Astrocyte of the spinal cord (primary cell): ENCODE measurements around the gene RNF11.
A peak's percentile ranks its signal among the peaks of the same experiment; 100 is the strongest.

ENCODE experiments used
- DNase-seq: peaks from one replicate; pipeline ENCODE4 v3.0.0; 2011; ENCODE audit warnings: low read depth, low spot score
- H3K4me3 ChIP-seq: 2 replicates; pipeline ENCODE4 v1.5.1; 2011; ENCODE audit warnings: low read depth, mild to moderate bottlenecking, low read length, moderate library complexity
- CTCF ChIP-seq: IDR thresholded peaks from 2 replicates; pipeline ENCODE4 v1.5.1; 2012; ENCODE audit warnings: low read depth, mild to moderate bottlenecking, low read length, inconsistent platforms
- in situ Hi-C: cut with HindIII; loops from 2 replicates; pipeline ENCODE4 v1.10.0; 2017; ENCODE audit warnings: low sequenced_read_pairs

Gene RNF11

GRCh38 chr1:51303315-51303714 is 67.2 kb downstream of the RNF11 start:
- no peak for DNase-seq
- no peak for TF ChIP-seq CTCF
- in situ Hi-C loops: no loop called here
- H3K4me3 ChIP-seq: no peak overlapping the region

- DNase-seq: peak; percentile 22
- H3K4me3 ChIP-seq: no peak overlapping the region
- in situ Hi-C loops: no loop called here
- TF ChIP-seq CTCF: no peak
Observed at GRCh38 chr1:51303751-51304251, 67.7 kb downstream of the RNF11 start.

DNA sequence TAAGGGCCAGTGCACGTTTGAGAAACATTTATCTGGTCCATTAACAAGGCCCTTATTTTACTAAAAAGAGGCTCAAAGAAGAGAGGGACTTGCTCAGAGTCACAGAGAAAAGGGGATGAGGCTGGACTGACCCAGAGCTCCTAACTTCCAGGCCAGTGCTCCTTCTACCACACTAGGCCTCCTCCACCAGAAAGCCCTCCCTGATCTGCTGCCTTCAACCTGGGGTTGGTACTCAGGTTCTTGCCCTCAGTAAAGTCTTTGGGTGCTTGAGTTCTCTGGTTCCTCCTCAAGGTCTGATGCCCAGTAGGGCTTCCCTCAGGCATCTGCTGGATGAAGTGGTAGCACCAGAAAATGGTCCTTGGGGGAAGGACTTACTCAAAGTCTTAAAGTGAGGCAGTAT is 68.3 kb downstream of the RNF11 start:
- no peak for TF ChIP-seq CTCF
- DNase-seq: no peak
- in situ Hi-C loops: no loop called here
- H3K4me3 ChIP-seq: no peak overlapping the region

GRCh38 chr1:51305371-51305823 is 69.3 kb downstream of the RNF11 start:
- TF ChIP-seq CTCF: no peak
- no peak for DNase-seq
- H3K4me3 ChIP-seq: no peak overlapping the region
- in situ Hi-C loops: no loop called here

GRCh38 chr1:51306950-51307349 is 70.9 kb downstream of the RNF11 start:
- DNase-seq: no peak
- no peak overlapping the region for H3K4me3 ChIP-seq
- no peak for TF ChIP-seq CTCF
- in situ Hi-C loops: no loop called here

- no peak overlapping the region for H3K4me3 ChIP-seq
- DNase-seq: no peak
- TF ChIP-seq CTCF: no peak
- in situ Hi-C loops: no loop called here
Observed at GRCh38 chr1:51308636-51309035, 72.6 kb downstream of the RNF11 start.

DNA sequence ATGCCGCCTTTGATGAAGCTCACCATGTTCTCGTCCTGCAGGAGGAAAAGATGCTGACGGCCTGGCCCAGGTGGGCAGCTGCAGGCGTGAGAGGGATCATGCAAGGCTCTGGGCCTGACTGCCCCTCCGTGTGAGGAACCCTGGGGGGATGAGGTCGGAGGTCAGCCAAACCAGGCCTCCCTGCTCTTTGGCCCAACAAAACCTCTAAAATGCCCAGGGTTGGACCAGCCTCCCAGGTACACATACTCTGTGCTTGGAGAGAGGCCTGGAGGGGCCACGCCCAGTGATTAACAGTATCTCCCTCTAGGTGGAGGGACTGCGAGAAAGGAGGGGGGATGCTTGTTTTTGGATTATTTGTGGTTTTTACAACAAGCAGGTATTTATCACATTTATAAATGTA is 73.2 kb downstream of the RNF11 start:
- DNase-seq: no peak
- in situ Hi-C loops: no loop called here
- no peak for TF ChIP-seq CTCF
- no peak overlapping the region for H3K4me3 ChIP-seq
